Measurements from ENCODE around the gene SCAANT1. TPM values are rescaled to one million over a fixed set of nuclear protein-coding genes. Genes with fewer than 3 reads are reported as not detected.

SCAANT1 gene
- total and polyA plus RNA-seq, 2 donors (not counting 1 experiment from before 2014, with no cell fraction given): 1.7 TPM; not detected in 1

- Histone ChIP-seq H2AFZ (ENCODE audit: low read length) (no peak overlapping the region), H3K9me3 (ENCODE audit: control insufficient read depth, insufficient read depth, low read depth, low read length) (no peaks in the 10 kb centered on the region), H3K36me3 (ENCODE audit: control insufficient read depth, insufficient read depth, low read length) (no peaks in the 10 kb centered on the region), H3K9ac (ENCODE audit: insufficient read depth, low read length) (no peak overlapping the region), H3K27me3 (ENCODE audit: control insufficient read depth, insufficient read depth, low read length) (no peaks in the 10 kb centered on the region), H3K4me1 (ENCODE audit: control insufficient read depth, extremely low read depth, insufficient read depth, low read length) (peaks cover 6% of the 10 kb centered on the region), H3K79me2 (ENCODE audit: control insufficient read depth, insufficient read depth, low read length) (peaks cover 28% of the 10 kb centered on the region), H4K20me1 (ENCODE audit: control insufficient read depth, extremely low read depth, insufficient read depth, low read length) (peaks cover 3% of the 10 kb centered on the region), H3K4me2 (ENCODE audit: extremely low read depth, insufficient read depth, low read length) (peak overlapping the region; percentile 54), H3K4me3 (replicated peaks in 1 of 4; ENCODE audit: control extremely low read depth in 1 of 4, insufficient read depth in 1 of 4, low read depth in 3 of 4, low read length in 4 of 4) (no peak overlapping the region), H3K27ac (ENCODE audit: insufficient read depth, low read length) (peak overlapping the region; percentile 12)
- no peak for TF ChIP-seq CTCF (conservative IDR thresholded peaks at IDR 0.05 in 1 of 2, IDR thresholded peaks at IDR 0.05 in 1 of 2; ENCODE audit: low read depth in 1 of 2, low read length in 2 of 2)
- DNase-seq (ENCODE audit: low read depth in 2 of 2): peak; percentile 88 to 94
These were observed 39.9 kb downstream of the SCAANT1 start for GRCh38 chr3:63872135-63872924.

GRCh38 chr3:63870615-63871005, 41.6 kb downstream of the SCAANT1 start:
- H3K4me1 ChIP-seq (ENCODE audit: control insufficient read depth, extremely low read depth, insufficient read depth, low read length): peaks cover 6% of the 10 kb centered on the region
- no peak for DNase-seq (ENCODE audit: low read depth in 2 of 2)
- H3K9me3 ChIP-seq (ENCODE audit: control insufficient read depth, insufficient read depth, low read depth, low read length): no peaks in the 10 kb centered on the region
- H4K20me1 ChIP-seq (ENCODE audit: control insufficient read depth, extremely low read depth, insufficient read depth, low read length): no peaks in the 10 kb centered on the region
- H3K9ac ChIP-seq (ENCODE audit: insufficient read depth, low read length): no peak overlapping the region
- H3K27me3 ChIP-seq (ENCODE audit: control insufficient read depth, insufficient read depth, low read length): no peaks in the 10 kb centered on the region
- no peak overlapping the region for H3K4me3 ChIP-seq (replicated peaks in 1 of 4; ENCODE audit: control extremely low read depth in 1 of 4, insufficient read depth in 1 of 4, low read depth in 3 of 4, low read length in 4 of 4)
- no peak overlapping the region for H3K4me2 ChIP-seq (ENCODE audit: extremely low read depth, insufficient read depth, low read length)
- peaks cover 33% of the 10 kb centered on the region for H3K79me2 ChIP-seq (ENCODE audit: control insufficient read depth, insufficient read depth, low read length)
- TF ChIP-seq CTCF (conservative IDR thresholded peaks at IDR 0.05 in 1 of 2, IDR thresholded peaks at IDR 0.05 in 1 of 2; ENCODE audit: low read depth in 1 of 2, low read length in 2 of 2) (no peak), EZH2 (IDR thresholded peaks at IDR 0.05; ENCODE audit: low read length, missing control alignments) (no peak)
- H3K36me3 ChIP-seq (ENCODE audit: control insufficient read depth, insufficient read depth, low read length): no peaks in the 10 kb centered on the region
- H3K27ac ChIP-seq (ENCODE audit: insufficient read depth, low read length): no peak overlapping the region
- H2AFZ ChIP-seq (ENCODE audit: low read length): no peak overlapping the region

GRCh38 chr3:63869940-63870614, 42.1 kb downstream of the SCAANT1 start:
- Histone ChIP-seq H3K79me2 (ENCODE audit: control insufficient read depth, insufficient read depth, low read length) (peaks cover 37% of the 10 kb centered on the region), H3K9ac (ENCODE audit: insufficient read depth, low read length) (no peak overlapping the region), H3K4me2 (ENCODE audit: extremely low read depth, insufficient read depth, low read length) (no peak overlapping the region), H2AFZ (ENCODE audit: low read length) (no peak overlapping the region), H3K9me3 (ENCODE audit: control insufficient read depth, insufficient read depth, low read depth, low read length) (no peaks in the 10 kb centered on the region), H3K4me3 (replicated peaks in 1 of 4; ENCODE audit: control extremely low read depth in 1 of 4, insufficient read depth in 1 of 4, low read depth in 3 of 4, low read length in 4 of 4) (no peak overlapping the region), H4K20me1 (ENCODE audit: control insufficient read depth, extremely low read depth, insufficient read depth, low read length) (no peaks in the 10 kb centered on the region), H3K36me3 (ENCODE audit: control insufficient read depth, insufficient read depth, low read length) (no peaks in the 10 kb centered on the region), H3K27ac (ENCODE audit: insufficient read depth, low read length) (no peak overlapping the region), H3K4me1 (ENCODE audit: control insufficient read depth, extremely low read depth, insufficient read depth, low read length) (peaks cover 6% of the 10 kb centered on the region), H3K27me3 (ENCODE audit: control insufficient read depth, insufficient read depth, low read length) (no peaks in the 10 kb centered on the region)
- no peak for DNase-seq (ENCODE audit: low read depth in 2 of 2)
- TF ChIP-seq EZH2 (IDR thresholded peaks at IDR 0.05; ENCODE audit: low read length, missing control alignments) (no peak), CTCF (conservative IDR thresholded peaks at IDR 0.05 in 1 of 2, IDR thresholded peaks at IDR 0.05 in 1 of 2; ENCODE audit: low read depth in 1 of 2, low read length in 2 of 2) (no peak)

Measured in fibroblast of lung (primary cell).